Endothelial cell of umbilical vein (primary cell): ENCODE results near the gene IKZF3.
A peak's percentile ranks its signal among the peaks of the same experiment; 100 is the strongest.

Source experiments
- CTCF ChIP-seq, 2 donors: IDR thresholded peaks; 1 replicate in 1 of 2; 2 replicates in 1 of 2; pipeline ENCODE4 v1.5.1; 2011; ENCODE audit warnings: low read length in 2 of 2, mild to moderate bottlenecking in 2 of 2, moderate library complexity in 2 of 2, control low read depth in 1 of 2, inconsistent platforms in 1 of 2, low read depth in 1 of 2; ENCODE audit not compliant: insufficient read depth in 1 of 2; ENCODE audit errors: extremely low read depth in 1 of 2
- EZH2 ChIP-seq: IDR thresholded peaks from 2 replicates; pipeline ENCODE4 v1.6.1; 2012; ENCODE audit warnings: borderline replicate concordance, low read depth, mild to moderate bottlenecking, moderate library complexity, low read length, inconsistent platforms; ENCODE audit not compliant: severe bottlenecking

GRCh38 chr17:39738568-39738901 is 125.6 kb downstream of the IKZF3 start:
- no peak for TF ChIP-seq CTCF (IDR thresholded peaks at IDR 0.05; ENCODE audit: extremely low read depth in 1 of 2, insufficient read depth in 1 of 2, low read depth in 1 of 2, low read length in 2 of 2)
- TF ChIP-seq EZH2 = peak; percentile 66
